SU-DHL-6 (cell line): ENCODE measurements around the gene ANTXR1.

Experiments used
- H2AFZ ChIP-seq: fragments of 200-600 bp; sonication (generic); 2 replicates; pipeline ENCODE4 v1.6.1; 2014; ENCODE audit warnings: low read depth, mild to moderate bottlenecking, moderate library complexity, mixed read lengths, antibody characterized with exemption, low read length; ENCODE audit not compliant: severe bottlenecking
- H3F3A ChIP-seq: fragments of 200-600 bp; shearing (Covaris generic); 2 replicates; pipeline ENCODE4 v1.6.0; 2016; ENCODE audit warnings: antibody characterized with exemption, mild to moderate bottlenecking; ENCODE audit not compliant: insufficient read depth
- H3K27ac ChIP-seq: fragments of 200-600 bp; sonication (generic); 2 replicates; pipeline ENCODE4 v1.5.1; 2016; ENCODE audit warnings: low read depth, mild to moderate bottlenecking, low read length, moderate library complexity, mixed read lengths
- H3K27me3 ChIP-seq: fragments of 200-600 bp; sonication (generic), shearing (Covaris generic); 2 replicates; pipeline ENCODE4 v1.6.0; 2014; ENCODE audit warnings: mild to moderate bottlenecking, low read length
- H3K36me3 ChIP-seq: fragments of 200-600 bp; sonication (generic); 2 replicates; pipeline ENCODE4 v1.6.1; 2014; ENCODE audit warnings: mild to moderate bottlenecking, low read length, mixed read lengths
- H3K4me2 ChIP-seq: fragments of 300-600, 200-600 bp; shearing (Covaris generic), sonication (generic); 2 replicates; pipeline ENCODE4 v1.6.0; 2014; ENCODE audit warnings: low read length, low read depth, mild to moderate bottlenecking; ENCODE audit not compliant: poor library complexity, severe bottlenecking
- H3K4me3 ChIP-seq: fragments of 200-600 bp; sonication (generic); 2 replicates; pipeline ENCODE4 v1.5.1; 2014; ENCODE audit warnings: antibody characterized with exemption, low read length, mild to moderate bottlenecking, mixed read lengths; ENCODE audit not compliant: insufficient read depth, poor library complexity, severe bottlenecking
- H3K79me2 ChIP-seq: fragments of 200-600 bp; sonication (generic); 2 replicates; pipeline ENCODE4 v1.6.1; 2014; ENCODE audit warnings: mild to moderate bottlenecking, low read length, moderate library complexity; ENCODE audit not compliant: insufficient read depth
- H3K9ac ChIP-seq: fragments of 200-600 bp; sonication (generic); 2 replicates; pipeline ENCODE4 v1.7.0; 2014; ENCODE audit warnings: mild to moderate bottlenecking, low read length
- H3K9me2 ChIP-seq: fragments of 200-600 bp; sonication (generic); replicated peaks from 2 replicates; pipeline ENCODE4 v1.6.1; 2014; ENCODE audit warnings: low read length; ENCODE audit not compliant: insufficient read depth
- H3K9me3 ChIP-seq: fragments of 200-600 bp; sonication (generic); 2 replicates; pipeline ENCODE4 v1.6.1; 2014; ENCODE audit warnings: low read length, mixed read lengths; ENCODE audit not compliant: insufficient read depth
- H4K20me1 ChIP-seq: fragments of 200-600 bp; sonication (generic); 2 replicates; pipeline ENCODE4 v1.6.1; 2014; ENCODE audit warnings: low read depth, mild to moderate bottlenecking, antibody characterized with exemption, low read length, moderate library complexity, mixed read lengths
- EZH2phosphoT487 ChIP-seq: fragments of 200-600 bp; sonication (generic), shearing (Covaris generic); conservative IDR thresholded peaks from 2 replicates; pipeline ENCODE4 v1.6.1; 2018; ENCODE audit warnings: mild to moderate bottlenecking, antibody characterized with exemption, low read length, moderate library complexity, mixed read lengths
- TF ChIP-seq, protein P1 (sequence below): fragments of 200-600 bp; sonication (generic); IDR thresholded peaks from one replicate; pipeline ENCODE4 v1.5.1; 2017; ENCODE audit warnings: antibody characterized with exemption, mild to moderate bottlenecking, low read length, moderate library complexity; ENCODE audit not compliant: insufficient read depth, poor library complexity, severe bottlenecking

Gene ANTXR1

GRCh38 chr2:69092857-69093256 lies 79.9 kb downstream of the ANTXR1 start:
- Histone ChIP-seq H4K20me1 (no peaks in the 10 kb centered on the region), H3F3A (no peaks in the 10 kb centered on the region), H3K9ac (no peak overlapping the region), H3K9me2 (no peaks in the 10 kb centered on the region), H2AFZ (no peak overlapping the region), H3K4me2 (no peak overlapping the region), H3K4me3 (no peak overlapping the region), H3K9me3 (no peaks in the 10 kb centered on the region), H3K27ac (no peak overlapping the region), H3K36me3 (no peaks in the 10 kb centered on the region), H3K27me3 (no peaks in the 10 kb centered on the region), H3K79me2 (no peaks in the 10 kb centered on the region)
- TF ChIP-seq, protein P1, sequence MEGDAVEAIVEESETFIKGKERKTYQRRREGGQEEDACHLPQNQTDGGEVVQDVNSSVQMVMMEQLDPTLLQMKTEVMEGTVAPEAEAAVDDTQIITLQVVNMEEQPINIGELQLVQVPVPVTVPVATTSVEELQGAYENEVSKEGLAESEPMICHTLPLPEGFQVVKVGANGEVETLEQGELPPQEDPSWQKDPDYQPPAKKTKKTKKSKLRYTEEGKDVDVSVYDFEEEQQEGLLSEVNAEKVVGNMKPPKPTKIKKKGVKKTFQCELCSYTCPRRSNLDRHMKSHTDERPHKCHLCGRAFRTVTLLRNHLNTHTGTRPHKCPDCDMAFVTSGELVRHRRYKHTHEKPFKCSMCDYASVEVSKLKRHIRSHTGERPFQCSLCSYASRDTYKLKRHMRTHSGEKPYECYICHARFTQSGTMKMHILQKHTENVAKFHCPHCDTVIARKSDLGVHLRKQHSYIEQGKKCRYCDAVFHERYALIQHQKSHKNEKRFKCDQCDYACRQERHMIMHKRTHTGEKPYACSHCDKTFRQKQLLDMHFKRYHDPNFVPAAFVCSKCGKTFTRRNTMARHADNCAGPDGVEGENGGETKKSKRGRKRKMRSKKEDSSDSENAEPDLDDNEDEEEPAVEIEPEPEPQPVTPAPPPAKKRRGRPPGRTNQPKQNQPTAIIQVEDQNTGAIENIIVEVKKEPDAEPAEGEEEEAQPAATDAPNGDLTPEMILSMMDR = no peak
- TF ChIP-seq EZH2phosphoT487 = no peak

DNA sequence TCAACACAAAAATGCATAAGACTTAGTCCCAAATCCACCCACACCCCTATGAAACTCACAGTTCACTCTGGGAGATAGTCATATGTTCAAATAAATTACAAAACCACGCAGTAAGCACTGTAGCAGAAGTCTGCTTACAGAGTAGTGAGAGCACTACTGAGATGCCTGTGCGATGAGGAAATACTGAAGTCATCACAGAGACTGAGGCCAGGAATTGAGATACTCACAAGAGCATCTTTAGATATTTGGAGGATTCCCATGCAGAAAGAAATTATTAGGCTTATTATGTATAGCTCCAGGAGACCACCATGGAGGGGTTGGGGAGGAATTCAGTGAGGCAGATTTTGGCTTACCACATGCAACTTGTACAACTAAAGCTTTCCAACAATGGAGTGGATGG lies 82.3 kb downstream of the ANTXR1 start:
- Histone ChIP-seq H3K9ac (no peak overlapping the region), H4K20me1 (no peaks in the 10 kb centered on the region), H3K9me2 (no peaks in the 10 kb centered on the region), H3K9me3 (no peaks in the 10 kb centered on the region), H2AFZ (no peak overlapping the region), H3K4me3 (no peak overlapping the region), H3K4me2 (no peak overlapping the region), H3K27me3 (no peaks in the 10 kb centered on the region), H3K27ac (no peak overlapping the region), H3K36me3 (no peaks in the 10 kb centered on the region), H3F3A (no peaks in the 10 kb centered on the region), H3K79me2 (no peaks in the 10 kb centered on the region)
- TF ChIP-seq EZH2phosphoT487 = no peak
- TF ChIP-seq, protein P1 = no peak

- H3K79me2 ChIP-seq = no peaks in the 10 kb centered on the region
- no peaks in the 10 kb centered on the region for H4K20me1 ChIP-seq
- TF ChIP-seq, protein P1 = no peak
- no peak for TF ChIP-seq EZH2phosphoT487
- no peak overlapping the region for H3K9ac ChIP-seq
- no peaks in the 10 kb centered on the region for H3F3A ChIP-seq
- H2AFZ ChIP-seq = no peak overlapping the region
- H3K9me2 ChIP-seq = no peaks in the 10 kb centered on the region
- no peak overlapping the region for H3K4me2 ChIP-seq
- H3K4me3 ChIP-seq = no peak overlapping the region
- H3K36me3 ChIP-seq = no peaks in the 10 kb centered on the region
- no peak overlapping the region for H3K27ac ChIP-seq
- no peaks in the 10 kb centered on the region for H3K27me3 ChIP-seq
- H3K9me3 ChIP-seq = no peaks in the 10 kb centered on the region
Observed at GRCh38 chr2:69096326-69097095, 83.5 kb downstream of the ANTXR1 start.
